Activated CD4-positive, alpha-beta T cell treated with anti-CD3 and anti-CD28 coated beads, Interleukin-2, Interleukin-6, amounts not matched to agents 100 ng/mL and 50 ng/mL, durations not matched to agents 16 hours and 8 hours (primary cell): Measurements from ENCODE around the gene AOPEP.

Experiments
- DNase-seq: peaks from one replicate; pipeline ENCODE4 v3.0.0-alpha.2; 2020

The AOPEP gene

GRCh38 chr9:94872891-94873511, 146.5 kb downstream of the AOPEP start:
- no peak for DNase-seq

- DNase-seq, result no peak
These were observed 147.8 kb downstream of the AOPEP start for GRCh38 chr9:94874316-94874715.

GRCh38 chr9:94875300-94876020, 149.0 kb downstream of the AOPEP start:
- peak; percentile 62 for DNase-seq

- DNase-seq, result peak; percentile 84
These were observed 152.3 kb downstream of the AOPEP start for GRCh38 chr9:94878804-94879203.

GRCh38 chr9:94879230-94879629, 152.7 kb downstream of the AOPEP start:
- DNase-seq, result peak; percentile 23

- DNase-seq, result no peak
These were observed 154.5 kb downstream of the AOPEP start for GRCh38 chr9:94881023-94881422.

- DNase-seq, result no peak
These were observed 155.0 kb downstream of the AOPEP start for GRCh38 chr9:94881454-94881853.

GRCh38 chr9:94881940-94882339, 155.4 kb downstream of the AOPEP start:
- no peak for DNase-seq

GRCh38 chr9:94882966-94883641, 156.6 kb downstream of the AOPEP start:
- no peak for DNase-seq

GRCh38 chr9:94885854-94886447, 159.5 kb downstream of the AOPEP start:
- no peak for DNase-seq

- no peak for DNase-seq
These were observed 161.2 kb downstream of the AOPEP start for GRCh38 chr9:94887721-94888120.

- DNase-seq, result no peak
These were observed 162.3 kb downstream of the AOPEP start for GRCh38 chr9:94888775-94889174.

GRCh38 chr9:94889628-94890027, 163.1 kb downstream of the AOPEP start:
- DNase-seq, result no peak

GRCh38 chr9:94891183-94891582, 164.7 kb downstream of the AOPEP start:
- DNase-seq, result no peak

- no peak for DNase-seq
These were observed 166.2 kb downstream of the AOPEP start for GRCh38 chr9:94892675-94893074.

GRCh38 chr9:94894094-94894699, 167.7 kb downstream of the AOPEP start:
- no peak for DNase-seq

- peak; percentile 57 for DNase-seq
These were observed 169.2 kb downstream of the AOPEP start for GRCh38 chr9:94895668-94896067.

- no peak for DNase-seq
These were observed 170.0 kb downstream of the AOPEP start for GRCh38 chr9:94896512-94896911.

- DNase-seq, result no peak
These were observed 173.1 kb downstream of the AOPEP start for GRCh38 chr9:94899464-94900221.

- peak; percentile 56 for DNase-seq
These were observed 173.9 kb downstream of the AOPEP start for GRCh38 chr9:94900222-94901018.

GRCh38 chr9:94901019-94901363, 174.5 kb downstream of the AOPEP start:
- no peak for DNase-seq

GRCh38 chr9:94903961-94904421, 177.5 kb downstream of the AOPEP start:
- no peak for DNase-seq
